HEK293 (cell line): ENCODE results near the gene GOLGA2.

Experiments used
- CTCF ChIA-PET: fragments of 350-600 bp; formaldehyde crosslinking; extraction: SDS; loops from one replicate; lab custom pipeline; 2021; ENCODE audit warnings: antibody characterized with exemption; lab: Yijun Ruan, JAX
- POLR2A ChIA-PET: fragments of 300-600 bp; formaldehyde crosslinking; extraction: SDS; loops from one replicate; lab custom pipeline; 2020; ENCODE audit warnings: antibody characterized with exemption, inconsistent platforms; lab: Yijun Ruan, JAX
- H3K27ac ChIP-seq: fragments of 200-500 bp; sonication (Bioruptor generic); 2 replicates; pipeline ENCODE4 v1.5.1; 2014; ENCODE audit warnings: low read depth, low read length, control low read depth, inconsistent platforms; ENCODE audit errors: extremely low read depth
- H3K36me3 ChIP-seq, 2 experiments: fragments of 200-500 bp in 1 of 2; sonication (Bioruptor generic) in 1 of 2; 1 replicate in 1 of 2; 2 replicates in 1 of 2; pipeline ENCODE4 v1.5.1; 2014 to 2017; ENCODE audit warnings: inconsistent platforms in 2 of 2, low read length in 2 of 2; ENCODE audit not compliant: control insufficient read depth in 2 of 2, insufficient read depth in 1 of 2
- H3K4me1 ChIP-seq: fragments of 200-500 bp; sonication (Bioruptor generic); 2 replicates; pipeline ENCODE4 v1.5.1; 2014; ENCODE audit warnings: mild to moderate bottlenecking, low read length, inconsistent platforms; ENCODE audit not compliant: control insufficient read depth, insufficient read depth
- H3K4me3 ChIP-seq: 2 replicates; pipeline ENCODE4 v1.5.1; 2011; ENCODE audit warnings: low read depth, mild to moderate bottlenecking, control low read depth, low read length, moderate library complexity
- H3K9me3 ChIP-seq: fragments of 200-500 bp; sonication (Bioruptor generic); 2 replicates; pipeline ENCODE4 v1.5.1; 2014; ENCODE audit warnings: low read depth, low read length, inconsistent platforms; ENCODE audit not compliant: control insufficient read depth, insufficient read depth
- EGR2 ChIP-seq: fragments of 450-650 bp; formaldehyde crosslinking; IDR thresholded peaks from 2 replicates; pipeline ENCODE4 v1.5.1; 2016; ENCODE audit warnings: low read depth, missing biosample characterization, missing genetic modification characterization
- GLIS2 ChIP-seq: fragments of 450-650 bp; formaldehyde crosslinking; IDR thresholded peaks from 2 replicates; pipeline ENCODE4 v1.5.1; 2016; ENCODE audit warnings: missing biosample characterization, missing genetic modification characterization
- OSR2 ChIP-seq: fragments of 450-650 bp; formaldehyde crosslinking; IDR thresholded peaks from 2 replicates; pipeline ENCODE4 v1.5.1; 2016; ENCODE audit warnings: missing biosample characterization, missing genetic modification characterization
- ZFHX2 ChIP-seq: fragments of 450-650 bp; formaldehyde crosslinking; conservative IDR thresholded peaks from 2 replicates; pipeline ENCODE4 v1.5.1; 2016; ENCODE audit warnings: missing biosample characterization, missing genetic modification characterization
- ZNF24 ChIP-seq: fragments of 450-650 bp; formaldehyde crosslinking; IDR thresholded peaks from 2 replicates; pipeline ENCODE4 v1.5.1; 2016; ENCODE audit warnings: missing biosample characterization, missing genetic modification characterization
- ZNF37A ChIP-seq: fragments of 450-650 bp; IDR thresholded peaks from 2 replicates; pipeline ENCODE4 v1.5.1; 2018; ENCODE audit warnings: missing biosample characterization, missing genetic modification characterization
- ZNF585B ChIP-seq: fragments of 450-650 bp; formaldehyde crosslinking; IDR thresholded peaks from 2 replicates; pipeline ENCODE4 v1.5.1; 2016; ENCODE audit warnings: missing biosample characterization, missing genetic modification characterization
- ZNF629 ChIP-seq: fragments of 450-650 bp; formaldehyde crosslinking; IDR thresholded peaks from 2 replicates; pipeline ENCODE4 v1.5.1; 2017; ENCODE audit warnings: missing biosample characterization, missing genetic modification characterization
- ZNF660 ChIP-seq: fragments of 450-650 bp; IDR thresholded peaks from 2 replicates; pipeline ENCODE4 v1.5.1; 2018; ENCODE audit warnings: missing biosample characterization, mild to moderate bottlenecking, missing genetic modification characterization
- ZNF768 ChIP-seq: fragments of 450-650 bp; formaldehyde crosslinking; IDR thresholded peaks from 2 replicates; pipeline ENCODE4 v1.5.1; 2018; ENCODE audit warnings: missing biosample characterization, mild to moderate bottlenecking, missing genetic modification characterization
- TF ChIP-seq, protein P1 (sequence below): fragments of 450-650 bp; formaldehyde crosslinking; IDR thresholded peaks from 2 replicates; pipeline ENCODE4 v1.5.1; 2016; ENCODE audit warnings: missing biosample characterization, missing genetic modification characterization
- TF ChIP-seq, protein P2 (sequence below): fragments of 450-650 bp; formaldehyde crosslinking; IDR thresholded peaks from 2 replicates; pipeline ENCODE4 v1.5.1; 2016; ENCODE audit warnings: missing biosample characterization, missing genetic modification characterization

GOLGA2 gene

DNA sequence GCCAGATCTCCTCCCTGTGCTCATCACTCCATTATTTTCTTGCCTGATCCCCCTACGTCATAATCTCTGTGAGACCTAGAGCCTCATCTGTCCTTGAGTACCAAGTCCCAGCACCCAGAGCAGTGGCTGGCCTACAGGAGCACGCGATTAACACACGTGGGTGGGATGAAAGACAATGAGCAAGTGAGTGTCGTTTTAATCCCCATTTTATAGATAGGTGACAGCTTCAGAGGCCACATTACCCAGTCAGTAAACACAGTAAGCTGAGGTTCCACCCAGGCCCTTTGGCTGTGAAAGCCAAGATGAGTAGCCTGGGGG lies 29.1 kb upstream of the GOLGA2 start:
- peaks cover 4 to 15% of the 10 kb centered on the region in 2 experiments; a peak in 2 of 3 replicates for H3K36me3 ChIP-seq
- no peaks in the 10 kb centered on the region for H3K4me1 ChIP-seq
- POLR2A ChIA-PET, result interaction anchor here (1.6 kb wide), 1 partner anchor 116 kb away, joined by 4 read pairs; the partner anchor contains the start of gene CERCAM
- 0 out of 2 replicates have a peak, but pooled peaks have one; percentile 21 for TF ChIP-seq OSR2 (tag by site-specific recombination)
- TF ChIP-seq GLIS2 (tag by site-specific recombination), result no peak
- TF ChIP-seq ZNF629 (tag by site-specific recombination), result 0 out of 2 replicates have a peak, but pooled peaks have one; percentile 12
- TF ChIP-seq, all 188 proteins: peak for 2
- Histone ChIP-seq H3K27ac (no peak overlapping the region), H3K4me3 (no peak overlapping the region), H3K9me3 (no peaks in the 10 kb centered on the region)
- CTCF ChIA-PET, result interaction anchor here (1.0 to 2.1 kb wide), 3 partner anchors 9 to 58 kb away, joined by 4 to 8 read pairs (median 5); no protein-coding TSS in a partner anchor

DNA sequence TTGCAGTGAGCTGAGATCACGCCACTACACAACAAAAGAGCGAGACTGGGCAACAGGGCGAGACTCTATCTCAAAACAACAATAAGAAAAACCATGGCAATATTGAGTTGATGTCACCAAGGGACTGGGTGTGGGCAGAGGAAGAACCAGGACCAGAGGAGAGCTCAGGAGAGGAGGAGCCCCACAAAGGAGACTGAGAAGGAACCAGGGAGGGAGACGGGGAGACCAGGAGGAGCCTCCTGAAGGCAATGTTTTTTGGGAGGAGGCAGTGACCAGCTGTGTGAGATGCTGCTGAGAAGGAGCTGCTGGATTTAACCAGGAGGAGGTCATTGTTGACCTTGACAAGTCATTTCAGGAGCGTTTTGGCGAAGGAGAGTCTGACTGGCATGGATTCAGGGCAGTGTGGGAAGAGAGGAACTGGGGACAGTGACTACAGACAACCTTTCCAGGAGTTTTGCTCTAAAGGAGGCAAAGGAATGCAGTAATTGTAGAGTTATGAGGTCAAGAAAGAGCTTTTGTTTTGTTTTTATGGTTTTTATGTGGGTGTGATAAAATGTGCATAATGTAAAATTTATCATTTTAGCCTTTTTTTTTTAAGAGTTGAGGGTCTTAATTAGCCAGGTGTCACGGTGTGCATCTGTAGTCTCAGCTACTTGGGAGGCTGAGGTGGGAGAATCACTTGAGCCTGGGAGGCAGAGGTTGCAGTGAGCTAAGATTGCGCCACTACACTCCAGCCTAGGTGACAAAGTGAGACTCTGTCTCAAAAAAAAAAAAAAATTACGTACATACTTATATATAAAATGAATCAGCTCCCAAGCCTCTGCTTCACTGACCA lies 28.5 kb upstream of the GOLGA2 start:
- peaks cover 4 to 9% of the 10 kb centered on the region in 2 experiments; a peak in 2 of 3 replicates for H3K36me3 ChIP-seq
- no peak for TF ChIP-seq ZNF585B
- TF ChIP-seq, protein P1, sequence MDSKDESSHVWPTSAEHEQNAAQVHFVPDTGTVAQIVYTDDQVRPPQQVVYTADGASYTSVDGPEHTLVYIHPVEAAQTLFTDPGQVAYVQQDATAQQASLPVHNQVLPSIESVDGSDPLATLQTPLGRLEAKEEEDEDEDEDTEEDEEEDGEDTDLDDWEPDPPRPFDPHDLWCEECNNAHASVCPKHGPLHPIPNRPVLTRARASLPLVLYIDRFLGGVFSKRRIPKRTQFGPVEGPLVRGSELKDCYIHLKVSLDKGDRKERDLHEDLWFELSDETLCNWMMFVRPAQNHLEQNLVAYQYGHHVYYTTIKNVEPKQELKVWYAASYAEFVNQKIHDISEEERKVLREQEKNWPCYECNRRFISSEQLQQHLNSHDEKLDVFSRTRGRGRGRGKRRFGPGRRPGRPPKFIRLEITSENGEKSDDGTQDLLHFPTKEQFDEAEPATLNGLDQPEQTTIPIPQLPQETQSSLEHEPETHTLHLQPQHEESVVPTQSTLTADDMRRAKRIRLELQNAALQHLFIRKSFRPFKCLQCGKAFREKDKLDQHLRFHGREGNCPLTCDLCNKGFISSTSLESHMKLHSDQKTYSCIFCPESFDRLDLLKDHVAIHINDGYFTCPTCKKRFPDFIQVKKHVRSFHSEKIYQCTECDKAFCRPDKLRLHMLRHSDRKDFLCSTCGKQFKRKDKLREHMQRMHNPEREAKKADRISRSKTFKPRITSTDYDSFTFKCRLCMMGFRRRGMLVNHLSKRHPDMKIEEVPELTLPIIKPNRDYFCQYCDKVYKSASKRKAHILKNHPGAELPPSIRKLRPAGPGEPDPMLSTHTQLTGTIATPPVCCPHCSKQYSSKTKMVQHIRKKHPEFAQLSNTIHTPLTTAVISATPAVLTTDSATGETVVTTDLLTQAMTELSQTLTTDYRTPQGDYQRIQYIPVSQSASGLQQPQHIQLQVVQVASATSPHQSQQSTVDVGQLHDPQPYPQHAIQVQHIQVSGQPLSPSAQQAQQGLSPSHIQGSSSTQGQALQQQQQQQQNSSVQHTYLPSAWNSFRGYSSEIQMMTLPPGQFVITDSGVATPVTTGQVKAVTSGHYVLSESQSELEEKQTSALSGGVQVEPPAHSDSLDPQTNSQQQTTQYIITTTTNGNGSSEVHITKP (tag by site-specific recombination), result peak; percentile 35; the same call in 1 of the 2 replicates
- no peak for TF ChIP-seq ZNF660
- TF ChIP-seq ZNF37A (tag by site-specific recombination), result no peak
- TF ChIP-seq ZNF768 (tag by site-specific recombination), result no peak
- TF ChIP-seq ZNF24, result no peak
- no peaks in the 10 kb centered on the region for H3K9me3 ChIP-seq
- no peak overlapping the region for H3K4me3 ChIP-seq
- no peaks in the 10 kb centered on the region for H3K4me1 ChIP-seq
- ChIA-PET POLR2A (interaction anchor here (0.6 to 1.6 kb wide), 5 partner anchors 8 to 217 kb away, joined by 4 to 5 read pairs (median 4); partner anchors contain the start of genes CERCAM, GOLGA2 and SWI5), CTCF (interaction anchor here (0.6 to 2.1 kb wide), 7 partner anchors 9 to 68 kb away, joined by 3 to 8 read pairs (median 4); no protein-coding TSS in a partner anchor)
- H3K27ac ChIP-seq, result no peak overlapping the region

DNA sequence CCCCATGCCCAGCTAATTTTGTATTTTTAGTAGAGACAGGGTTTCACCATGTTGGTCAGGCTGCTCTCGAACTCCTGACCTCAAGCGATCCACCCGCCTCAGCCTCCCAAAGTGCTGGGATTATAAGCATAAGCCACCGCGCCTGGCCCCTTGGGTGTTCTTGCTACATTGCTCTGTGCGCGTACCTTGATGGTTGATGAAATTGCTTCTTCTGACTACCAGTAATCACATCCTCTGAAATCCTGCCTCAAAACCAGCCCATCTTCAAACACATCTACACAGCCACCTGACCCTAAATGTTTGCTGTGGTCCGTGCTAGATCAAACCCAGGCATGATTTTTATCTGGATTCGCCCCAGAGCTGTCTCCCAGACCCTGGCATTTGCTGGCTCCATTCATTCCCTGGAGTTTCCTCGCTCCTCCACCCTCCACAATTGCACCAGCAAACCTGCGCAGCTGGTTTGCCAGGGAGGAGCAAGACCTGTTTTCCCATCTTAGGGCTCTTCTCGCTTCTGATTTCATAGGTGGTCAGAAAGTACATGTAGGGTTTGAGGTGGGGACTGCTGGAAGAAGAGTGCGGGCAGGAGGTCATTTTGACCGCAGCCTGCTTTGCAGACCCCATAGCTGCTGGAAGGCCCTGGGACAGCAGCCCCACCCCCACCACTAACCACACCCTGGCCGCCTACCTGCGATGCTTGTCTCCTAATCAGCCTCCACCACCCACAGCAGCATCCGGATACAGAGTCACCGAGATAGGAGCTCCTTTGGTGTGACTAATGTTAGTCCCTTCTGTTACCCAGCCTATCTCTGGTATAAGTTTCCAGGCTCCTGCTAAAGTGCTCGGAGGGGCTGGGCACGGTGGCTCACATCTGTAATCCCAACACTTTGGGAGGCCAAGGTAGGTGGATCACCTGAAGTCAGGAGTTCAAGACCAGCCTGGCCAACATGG lies 23.0 kb upstream of the GOLGA2 start:
- CTCF ChIA-PET, result interaction anchor here (0.7 to 2.2 kb wide), 5 partner anchors 43 to 938 kb away, joined by 3 to 7 read pairs (median 4); no protein-coding TSS in a partner anchor
- Histone ChIP-seq H3K36me3 (no peaks in the 10 kb centered on the region), H3K27ac (no peak overlapping the region), H3K4me1 (no peaks in the 10 kb centered on the region), H3K4me3 (no peak overlapping the region), H3K9me3 (no peaks in the 10 kb centered on the region)
- POLR2A ChIA-PET, result interaction anchor here (1.4 kb wide), 1 partner anchor 23 kb away, joined by 6 read pairs; the partner anchor contains the start of genes GOLGA2 and SWI5
- TF ChIP-seq, protein P2, sequence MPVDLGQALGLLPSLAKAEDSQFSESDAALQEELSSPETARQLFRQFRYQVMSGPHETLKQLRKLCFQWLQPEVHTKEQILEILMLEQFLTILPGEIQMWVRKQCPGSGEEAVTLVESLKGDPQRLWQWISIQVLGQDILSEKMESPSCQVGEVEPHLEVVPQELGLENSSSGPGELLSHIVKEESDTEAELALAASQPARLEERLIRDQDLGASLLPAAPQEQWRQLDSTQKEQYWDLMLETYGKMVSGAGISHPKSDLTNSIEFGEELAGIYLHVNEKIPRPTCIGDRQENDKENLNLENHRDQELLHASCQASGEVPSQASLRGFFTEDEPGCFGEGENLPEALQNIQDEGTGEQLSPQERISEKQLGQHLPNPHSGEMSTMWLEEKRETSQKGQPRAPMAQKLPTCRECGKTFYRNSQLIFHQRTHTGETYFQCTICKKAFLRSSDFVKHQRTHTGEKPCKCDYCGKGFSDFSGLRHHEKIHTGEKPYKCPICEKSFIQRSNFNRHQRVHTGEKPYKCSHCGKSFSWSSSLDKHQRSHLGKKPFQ (tag by site-specific recombination), result no peak
- TF ChIP-seq EGR2 (tag by site-specific recombination), result 0 out of 2 replicates have a peak, but pooled peaks have one; percentile 13
- TF ChIP-seq ZFHX2 (tag by site-specific recombination), result 0 out of 2 replicates have a peak, but pooled peaks have one; percentile 16
